Immature natural killer cell (primary cell): ENCODE results near the gene USP31. TPM values are rescaled to one million over a fixed set of nuclear protein-coding genes. Genes with fewer than 3 reads are reported as not detected.

Source experiments
- polyA plus RNA-seq, 3 donors: library from polyadenylated mRNA; unstranded; fragments of 300-500 nt; fragmentation: Illumina TruSeq; gene quantifications; one replicate each; pipeline ENCODE4 v1.2.3, GENCODE V29; 2021

The USP31 gene
- polyA plus RNA-seq, 3 donors from 2014 or later = 0.31 to 0.53 (median 0.49) TPM

Other genes starting within 250 kb of the USP31 start
- not detected for gene SCNN1G, start 33.3 kb upstream of the USP31 start, polyA plus RNA-seq
- not detected for gene SCNN1B, start 152.8 kb upstream of the USP31 start, polyA plus RNA-seq